PC-9 (cell line): ENCODE measurements around the gene SSNA1. TPM values are rescaled to one million over a fixed set of nuclear protein-coding genes. Genes with fewer than 3 reads are reported as not detected.

Source experiments
- BruUV-seq: library from RNA; stranded (reverse); fragments of 400-500 nt; replicated peaks from 2 replicates; lab custom pipeline; 2021; lab: Mats Ljungman, UMichigan
- CTCF ChIA-PET: fragments of 300-600 bp; sonication (Branson Sonifier 250); formaldehyde crosslinking; loops from one replicate; lab custom pipeline; 2022; ENCODE audit warnings: antibody characterized with exemption; lab: Charles Lee
- POLR2A ChIA-PET: fragments of 300-600 bp; sonication (Branson Sonifier 250); formaldehyde crosslinking; loops from one replicate; lab custom pipeline; 2022; ENCODE audit warnings: antibody characterized with exemption; ENCODE audit not compliant: unreplicated experiment; lab: Charles Lee
- DNase-seq, 2 experiments: peaks; one replicate each; pipeline versions ENCODE4 v3.0.0 to v3.0.0-alpha.2; 2015 to 2022; ENCODE audit warnings: mixed read lengths in 1 of 2
- H2AFZ ChIP-seq: fragments of 200-600 bp; sonication (generic); 2 replicates; pipeline ENCODE4 v1.8.1; 2017; ENCODE audit warnings: antibody characterized with exemption
- H3F3A ChIP-seq: fragments of 200-600 bp; sonication (generic); 2 replicates; pipeline ENCODE4 v1.8.1; 2017; ENCODE audit warnings: antibody characterized with exemption, mild to moderate bottlenecking, low read depth; ENCODE audit not compliant: insufficient read depth
- H3K27ac ChIP-seq: fragments of 200-600 bp; sonication (generic); 2 replicates; pipeline ENCODE4 v1.6.1; 2016; ENCODE audit warnings: mixed run types
- H3K27me3 ChIP-seq: fragments of 200-600 bp; sonication (generic); 2 replicates; pipeline ENCODE4 v1.6.1; 2016; ENCODE audit warnings: low read depth, mixed run types; ENCODE audit not compliant: insufficient read depth
- H3K36me3 ChIP-seq: fragments of 200-600 bp; sonication (generic); 2 replicates; pipeline ENCODE4 v1.6.1; 2016; ENCODE audit warnings: low read depth, mixed run types
- H3K4me1 ChIP-seq: fragments of 200-600 bp; sonication (generic); replicated peaks from 2 replicates; pipeline ENCODE4 v1.6.1; 2016; ENCODE audit warnings: mixed run types; ENCODE audit not compliant: insufficient read depth
- H3K4me2 ChIP-seq: fragments of 200-600 bp; sonication (generic); 2 replicates; pipeline ENCODE4 v1.6.1; 2017; ENCODE audit warnings: mixed run types
- H3K4me3 ChIP-seq: fragments of 200-600 bp; sonication (generic); 2 replicates; pipeline ENCODE4 v1.6.1; 2016; ENCODE audit warnings: mixed run types
- H3K79me2 ChIP-seq: fragments of 200-600 bp; sonication (generic); 2 replicates; pipeline ENCODE4 v1.6.1; 2017; ENCODE audit warnings: low read depth, mixed run types
- H3K9me2 ChIP-seq: fragments of 200-600 bp; sonication (generic); 2 replicates; pipeline ENCODE4 v1.8.1; 2017; ENCODE audit warnings: mild to moderate bottlenecking; ENCODE audit not compliant: insufficient read depth
- H3K9me3 ChIP-seq: fragments of 200-600 bp; sonication (generic); 2 replicates; pipeline ENCODE4 v1.8.1; 2016; ENCODE audit warnings: low read depth; ENCODE audit not compliant: insufficient read depth
- H4K20me1 ChIP-seq: fragments of 200-600 bp; sonication (generic); 2 replicates; pipeline ENCODE4 v1.8.1; 2017; ENCODE audit not compliant: insufficient read depth
- EZH2 ChIP-seq: fragments of 200-600 bp; sonication (generic); IDR thresholded peaks from 2 replicates; pipeline ENCODE4 v1.8.0; 2017; ENCODE audit warnings: antibody characterized with exemption, low read depth
- intact Hi-C: fragments of 100-400 bp; cut with micrococcal nuclease; formaldehyde crosslinking; loops from one replicate; pipeline ENCODE4 v1.10.0; 2022; ENCODE audit not compliant: unreplicated experiment
- total RNA-seq: library from RNA; stranded (reverse); gene quantifications from 2 replicates; pipeline ENCODE4 v1.2.3, GENCODE V29; 2021
- TF ChIP-seq, protein P1 (sequence below): fragments of 200-600 bp; sonication (generic); conservative IDR thresholded peaks from 2 replicates; pipeline ENCODE4 v1.6.1; 2017; ENCODE audit warnings: mixed run types, antibody characterized with exemption, mild to moderate bottlenecking, moderate library complexity

The SSNA1 gene
- total RNA-seq, 1 experiment from 2014 or later, result 98.7 TPM

DNA sequence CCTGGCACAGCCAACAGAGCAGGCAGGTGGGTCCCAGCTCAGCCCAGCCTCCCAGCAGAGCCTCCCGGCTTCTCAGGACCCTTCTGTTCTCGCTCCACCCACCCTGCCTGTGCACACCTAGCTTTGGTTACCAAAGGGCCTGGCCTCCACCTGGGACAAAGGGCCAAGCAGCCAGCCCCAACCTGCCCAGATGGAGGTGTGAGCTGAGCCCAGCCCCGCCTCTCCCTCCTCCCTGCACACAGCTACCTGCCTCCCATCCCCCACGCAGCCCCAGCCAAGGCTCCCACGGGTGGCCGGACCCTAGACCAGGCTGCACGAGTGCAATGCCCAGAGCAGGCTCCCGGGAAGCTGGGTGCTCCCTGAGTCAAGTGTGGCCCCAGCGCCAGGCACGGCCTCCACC lies 6.4 kb downstream of the SSNA1 start:
- POLR2A ChIA-PET, result interaction anchor here (0.6 to 0.7 kb wide), 5 partner anchors 45 to 832 kb away, joined by 3 to 8 read pairs (median 4); partner anchors contain the start of gene CLIC3
- Histone ChIP-seq H3K79me2 (peaks cover 61% of the 10 kb centered on the region), H3K27ac (no peak overlapping the region), H2AFZ (no peak overlapping the region), H3K27me3 (no peaks in the 10 kb centered on the region), H3F3A (peaks cover 34% of the 10 kb centered on the region), H3K4me2 (peak overlapping the region; percentile 71), H3K36me3 (no peaks in the 10 kb centered on the region), H4K20me1 (peaks cover 63% of the 10 kb centered on the region), H3K9me2 (no peaks in the 10 kb centered on the region), H3K4me1 (peaks cover 65% of the 10 kb centered on the region), H3K4me3 (peak overlapping the region; percentile 5; the same call in 1 of the 2 replicates), H3K9me3 (no peaks in the 10 kb centered on the region)
- DNase-seq, result peak in 1 of 2 experiments; percentile 55
- no peak for TF ChIP-seq EZH2
- TF ChIP-seq, protein P1, sequence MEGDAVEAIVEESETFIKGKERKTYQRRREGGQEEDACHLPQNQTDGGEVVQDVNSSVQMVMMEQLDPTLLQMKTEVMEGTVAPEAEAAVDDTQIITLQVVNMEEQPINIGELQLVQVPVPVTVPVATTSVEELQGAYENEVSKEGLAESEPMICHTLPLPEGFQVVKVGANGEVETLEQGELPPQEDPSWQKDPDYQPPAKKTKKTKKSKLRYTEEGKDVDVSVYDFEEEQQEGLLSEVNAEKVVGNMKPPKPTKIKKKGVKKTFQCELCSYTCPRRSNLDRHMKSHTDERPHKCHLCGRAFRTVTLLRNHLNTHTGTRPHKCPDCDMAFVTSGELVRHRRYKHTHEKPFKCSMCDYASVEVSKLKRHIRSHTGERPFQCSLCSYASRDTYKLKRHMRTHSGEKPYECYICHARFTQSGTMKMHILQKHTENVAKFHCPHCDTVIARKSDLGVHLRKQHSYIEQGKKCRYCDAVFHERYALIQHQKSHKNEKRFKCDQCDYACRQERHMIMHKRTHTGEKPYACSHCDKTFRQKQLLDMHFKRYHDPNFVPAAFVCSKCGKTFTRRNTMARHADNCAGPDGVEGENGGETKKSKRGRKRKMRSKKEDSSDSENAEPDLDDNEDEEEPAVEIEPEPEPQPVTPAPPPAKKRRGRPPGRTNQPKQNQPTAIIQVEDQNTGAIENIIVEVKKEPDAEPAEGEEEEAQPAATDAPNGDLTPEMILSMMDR, result no peak
- CTCF ChIA-PET, result interaction anchor here (0.6 to 1.1 kb wide), 2 partner anchors 28 to 42 kb away, joined by 3 to 6 read pairs; no protein-coding TSS in a partner anchor
- intact Hi-C loops, result no loop called here
- BruUV-seq, result no TSS peak

DNA sequence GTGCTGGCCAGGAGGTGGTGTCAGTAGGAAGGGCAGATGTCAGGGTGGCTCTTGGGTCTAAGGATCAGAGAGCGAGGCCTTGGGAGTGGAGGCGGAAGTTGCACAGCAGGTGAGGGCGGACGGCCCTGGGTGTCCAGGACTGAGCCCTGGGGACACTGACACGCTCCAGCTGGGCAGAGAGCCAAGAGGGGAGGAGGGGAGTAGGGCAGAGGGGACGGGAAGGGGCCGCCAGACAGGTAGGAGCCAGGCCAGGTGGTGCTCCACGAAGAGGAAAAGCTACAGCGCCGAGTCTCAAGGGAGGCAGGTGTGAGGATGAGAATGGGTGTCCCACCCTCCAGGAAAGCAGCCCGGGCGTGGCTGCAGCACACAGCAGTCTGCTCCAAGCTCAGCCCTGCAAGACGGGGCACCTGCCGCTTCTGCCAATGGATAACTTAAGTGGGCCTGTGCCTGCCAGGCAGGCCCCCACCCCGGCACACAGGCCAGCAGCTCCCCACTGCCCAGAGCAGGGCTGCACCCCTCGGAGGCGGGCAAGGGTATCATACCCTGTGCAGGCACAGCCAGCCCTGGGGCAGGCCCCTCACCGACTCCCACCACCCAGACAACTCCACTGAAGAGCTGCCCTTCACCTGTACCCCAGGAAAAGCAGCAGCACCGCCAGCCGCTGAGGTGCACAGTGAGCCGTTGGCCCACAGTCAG lies 7.2 kb downstream of the SSNA1 start:
- intact Hi-C loops, result no loop called here
- no TSS peak for BruUV-seq
- H3K4me3 ChIP-seq, result peak overlapping the region; percentile 5; the same call in 1 of the 2 replicates
- peaks cover 58% of the 10 kb centered on the region for H3K79me2 ChIP-seq
- ChIA-PET CTCF (interaction anchor here (0.5 to 1.1 kb wide), 5 partner anchors 27 to 241 kb away, joined by 3 to 7 read pairs (median 5); no protein-coding TSS in a partner anchor), POLR2A (interaction anchor here (0.6 to 0.7 kb wide), 5 partner anchors 26 to 833 kb away, joined by 3 to 8 read pairs (median 4); partner anchors contain the start of genes CLIC3 and RNF208)
- peaks cover 58% of the 10 kb centered on the region for H4K20me1 ChIP-seq
- TF ChIP-seq, protein P1, result no peak
- no peak for TF ChIP-seq EZH2
- no peaks in the 10 kb centered on the region for H3K27me3 ChIP-seq
- H3K9me2 ChIP-seq, result no peaks in the 10 kb centered on the region
- H2AFZ ChIP-seq, result no peak overlapping the region
- no peak overlapping the region for H3K27ac ChIP-seq
- peak; percentile 78 to 93 for DNase-seq
- H3K36me3 ChIP-seq, result no peaks in the 10 kb centered on the region
- peaks cover 29% of the 10 kb centered on the region; the same call in 1 of the 2 replicates for H3F3A ChIP-seq
- peaks cover 57% of the 10 kb centered on the region for H3K4me1 ChIP-seq
- H3K4me2 ChIP-seq, result peak overlapping the region; percentile 71
- H3K9me3 ChIP-seq, result no peaks in the 10 kb centered on the region

DNA sequence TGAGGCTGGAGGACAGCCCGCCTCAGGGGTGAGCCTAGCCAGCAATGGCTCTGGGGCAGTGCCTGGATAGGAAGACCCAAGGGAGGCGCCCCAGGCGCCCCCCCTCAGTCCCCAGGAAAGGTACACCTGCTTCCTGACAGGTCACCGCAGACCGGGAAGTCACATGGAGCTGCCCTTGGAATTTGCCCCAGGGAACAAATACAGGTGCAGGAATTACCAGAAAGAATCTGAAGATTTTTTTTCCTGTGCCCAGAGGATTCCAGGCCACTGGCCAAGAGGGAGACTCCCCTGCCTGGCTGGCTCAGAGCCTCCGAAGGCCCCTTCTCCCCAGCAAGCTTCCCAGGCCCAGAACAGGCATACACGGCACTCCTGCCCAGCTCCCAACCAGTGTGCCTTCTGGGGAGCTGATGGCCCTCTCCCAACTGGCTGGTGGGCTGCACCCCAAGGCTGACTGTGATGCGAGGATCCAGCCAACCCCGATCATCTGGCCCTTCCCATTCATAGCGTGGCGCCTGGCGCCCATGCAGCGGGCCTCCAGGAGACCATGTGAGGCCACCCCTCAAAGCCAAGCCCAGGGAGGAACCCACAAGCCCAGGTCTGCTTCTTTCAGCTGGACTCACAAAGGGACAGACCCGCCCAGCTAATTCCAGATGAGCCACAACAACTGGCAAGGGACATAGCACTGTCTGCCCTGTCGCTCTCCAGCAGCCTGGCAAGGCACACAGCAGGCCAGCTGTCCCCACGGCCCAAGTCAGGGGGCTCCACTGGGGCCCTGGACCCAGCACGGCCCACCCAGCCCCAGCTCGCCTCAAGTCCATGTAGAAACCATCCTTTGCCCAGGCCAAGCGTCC lies 9.8 kb downstream of the SSNA1 start:
- Histone ChIP-seq H3K4me3 (peak overlapping the region; percentile 64), H3K9me3 (no peaks in the 10 kb centered on the region), H3K36me3 (no peaks in the 10 kb centered on the region), H3K27ac (0 out of 2 replicates have a peak overlapping the region, but pooled peaks have one; percentile 37), H3K79me2 (peaks cover 75% of the 10 kb centered on the region), H3K27me3 (no peaks in the 10 kb centered on the region), H2AFZ (no peak overlapping the region), H4K20me1 (peaks cover 53% of the 10 kb centered on the region), H3F3A (peaks cover 38% of the 10 kb centered on the region; the same call in 1 of the 2 replicates), H3K4me2 (peak overlapping the region; percentile 82), H3K4me1 (peaks cover 62% of the 10 kb centered on the region), H3K9me2 (no peaks in the 10 kb centered on the region)
- peak; percentile 93 for DNase-seq
- intact Hi-C loops, result loop anchor here (1.0 to 2.0 kb wide), 2 partner anchors 25 to 69 kb away; no protein-coding TSS in a partner anchor
- ChIA-PET POLR2A (interaction anchor here (0.5 to 1.1 kb wide), 10 partner anchors 9 to 420 kb away, joined by 3 to 26 read pairs (median 3); no protein-coding TSS in a partner anchor), CTCF (interaction anchor here (0.6 kb wide), 1 partner anchor 482 kb away, joined by 3 read pairs; no protein-coding TSS in a partner anchor)
- BruUV-seq, result no TSS peak
- no peak for TF ChIP-seq EZH2
- TF ChIP-seq, protein P1, result no peak
